Activated T-cell treated with anti-CD3 and anti-CD28 coated beads, Interleukin-2, amount 50 U/mL, for 24 hours (primary cell): Measurements from ENCODE around the gene CUL4A.
A peak's percentile ranks its signal among the peaks of the same experiment; 100 is the strongest.
"Not testable (repeated sequence)": the region's sequence is repeated elsewhere in the genome, so short reads cannot be mapped to it uniquely, and the experiment has no call there.

Experiments used
- DNase-seq: peaks from one replicate; pipeline ENCODE4 v3.0.0-alpha.2; 2020
- H3K27ac Mint-ChIP-seq: 2 replicates; pipeline ENCODE4 v1.8.0; 2020; ENCODE audit warnings: mild to moderate bottlenecking, mixed read lengths
- H3K27me3 Mint-ChIP-seq: 2 replicates; pipeline ENCODE4 v1.8.0; 2020; ENCODE audit warnings: mixed read lengths
- H3K36me3 Mint-ChIP-seq: 2 replicates; pipeline ENCODE4 v1.8.0; 2020; ENCODE audit warnings: low read depth, mixed read lengths
- H3K4me1 Mint-ChIP-seq: 2 replicates; pipeline ENCODE4 v1.8.0; 2020; ENCODE audit warnings: low read depth, mixed read lengths
- H3K4me3 Mint-ChIP-seq: 2 replicates; pipeline ENCODE4 v1.8.0; 2020; ENCODE audit warnings: mild to moderate bottlenecking, moderate library complexity, mixed read lengths
- H3K9me3 Mint-ChIP-seq: 2 replicates; pipeline ENCODE4 v1.8.0; 2020; ENCODE audit warnings: mixed read lengths

CUL4A gene

DNA sequence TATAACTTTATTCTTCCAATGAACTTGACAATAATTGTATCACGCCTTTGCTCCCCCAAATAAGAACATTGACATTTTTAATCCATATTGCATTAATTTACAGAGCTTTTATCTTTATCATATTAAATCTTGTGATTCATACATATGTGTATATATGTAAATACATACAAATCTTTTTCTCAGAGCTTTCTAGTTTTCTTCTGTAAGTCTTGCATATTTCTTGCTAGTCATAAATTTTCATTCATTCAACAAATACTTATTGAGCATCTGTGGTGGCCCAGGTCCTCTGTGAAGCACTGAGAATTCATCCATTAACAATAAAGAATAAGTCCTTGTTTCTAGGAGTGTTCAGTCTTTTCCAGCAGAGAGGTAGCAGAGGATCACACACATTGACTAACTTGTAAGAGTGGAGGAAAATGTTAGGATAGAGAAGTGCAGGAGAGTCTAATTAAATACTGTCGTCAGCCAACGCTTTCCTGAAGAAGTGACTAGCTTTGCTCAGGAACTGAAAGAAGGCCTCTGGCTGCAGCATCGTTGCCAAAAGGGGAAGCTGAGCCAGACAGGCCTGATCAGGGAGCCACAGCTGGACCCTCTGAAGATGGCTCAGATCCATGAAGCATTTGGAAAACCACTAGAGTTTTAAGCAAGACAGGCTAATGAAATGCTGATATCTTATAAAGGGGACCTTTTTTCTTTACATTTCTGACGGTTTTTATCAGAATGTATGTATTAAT is 49.1 kb downstream of the CUL4A start:
- H3K9me3 Mint-ChIP-seq: no peaks in the 10 kb centered on the region
- peaks cover 87% of the 10 kb centered on the region for H3K36me3 Mint-ChIP-seq
- no peak overlapping the region for H3K4me3 Mint-ChIP-seq
- no peaks in the 10 kb centered on the region for H3K4me1 Mint-ChIP-seq
- DNase-seq: no peak
- H3K27me3 Mint-ChIP-seq: no peaks in the 10 kb centered on the region
- H3K27ac Mint-ChIP-seq: no peak overlapping the region

DNA sequence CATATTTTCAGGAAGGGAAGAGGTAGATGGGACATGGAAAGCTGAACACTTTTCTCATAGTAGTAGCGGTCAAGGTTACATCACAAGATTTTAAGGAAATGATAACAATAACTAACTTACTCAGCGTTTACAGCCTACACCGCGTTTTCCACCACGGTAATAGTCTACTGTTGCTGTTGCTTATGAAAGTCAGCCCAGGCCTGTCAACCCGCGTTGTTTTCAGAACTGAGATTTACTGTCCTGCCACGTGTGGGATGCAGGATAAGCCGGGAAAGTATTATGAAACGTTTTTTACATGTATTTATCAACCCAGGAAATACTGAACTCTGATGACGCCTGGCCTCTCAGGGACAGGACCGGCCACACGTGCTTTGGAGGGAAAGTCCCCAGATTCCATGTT is 51.6 kb downstream of the CUL4A start:
- H3K4me1 Mint-ChIP-seq: no peaks in the 10 kb centered on the region
- H3K9me3 Mint-ChIP-seq: no peaks in the 10 kb centered on the region
- no peak overlapping the region for H3K27ac Mint-ChIP-seq
- H3K4me3 Mint-ChIP-seq: no peak overlapping the region
- DNase-seq: no peak
- peaks cover 79% of the 10 kb centered on the region for H3K36me3 Mint-ChIP-seq
- H3K27me3 Mint-ChIP-seq: no peaks in the 10 kb centered on the region

GRCh38 chr13:113263016-113263415 is 53.6 kb downstream of the CUL4A start:
- not testable (repeated sequence) for H3K4me3 Mint-ChIP-seq
- H3K36me3 Mint-ChIP-seq: peaks cover 73% of the 10 kb centered on the region

DNA sequence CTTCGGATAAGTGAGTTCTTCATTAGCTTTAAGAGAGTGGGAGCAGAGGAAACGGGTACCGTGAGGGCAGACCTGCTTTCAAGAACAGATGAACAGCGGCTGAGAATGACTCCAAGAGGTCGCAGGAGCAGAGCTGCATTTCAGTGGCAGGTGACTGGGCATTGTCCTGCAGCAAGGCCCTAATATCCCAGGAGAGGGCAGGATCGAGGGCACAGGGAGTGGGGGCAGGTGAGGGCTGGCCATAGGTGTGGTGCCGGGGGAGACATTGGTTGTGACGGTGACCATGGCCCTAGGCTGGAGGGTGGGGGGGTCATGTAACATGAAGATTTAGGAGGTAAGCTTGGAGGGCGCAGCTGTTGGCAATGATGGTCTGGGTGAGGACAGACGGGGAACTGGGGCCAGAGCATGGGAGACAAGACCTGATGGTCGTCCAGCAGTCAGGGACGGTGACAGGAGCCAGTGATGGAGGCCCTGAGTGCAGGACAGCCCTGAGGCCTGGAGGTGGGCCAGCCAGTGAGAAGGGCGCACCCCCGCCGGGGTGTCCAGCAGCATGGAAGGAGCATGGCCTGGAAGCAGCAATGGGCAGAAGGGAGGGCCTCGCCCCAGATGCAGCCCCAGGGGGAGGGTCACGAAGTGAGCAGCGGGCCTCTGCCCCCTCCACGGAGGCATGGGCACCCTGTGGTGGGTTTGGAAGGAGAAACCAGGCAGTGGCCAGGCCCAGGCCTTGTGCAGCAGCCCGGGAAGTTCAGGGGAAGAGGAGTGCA is 58.4 kb downstream of the CUL4A start:
- Mint-ChIP-seq H3K27me3 (no peaks in the 10 kb centered on the region), H3K4me1 (no peaks in the 10 kb centered on the region), H3K27ac (no peak overlapping the region), H3K9me3 (no peaks in the 10 kb centered on the region), H3K36me3 (peaks cover 37% of the 10 kb centered on the region), H3K4me3 (no peak overlapping the region)
- no peak for DNase-seq

More at GRCh38 chr13:113263016-113263415, 53.6 kb downstream of the CUL4A start:
- not testable (repeated sequence) for H3K27ac Mint-ChIP-seq, H3K27me3 Mint-ChIP-seq, H3K9me3 Mint-ChIP-seq, DNase-seq, H3K4me1 Mint-ChIP-seq

DNA sequence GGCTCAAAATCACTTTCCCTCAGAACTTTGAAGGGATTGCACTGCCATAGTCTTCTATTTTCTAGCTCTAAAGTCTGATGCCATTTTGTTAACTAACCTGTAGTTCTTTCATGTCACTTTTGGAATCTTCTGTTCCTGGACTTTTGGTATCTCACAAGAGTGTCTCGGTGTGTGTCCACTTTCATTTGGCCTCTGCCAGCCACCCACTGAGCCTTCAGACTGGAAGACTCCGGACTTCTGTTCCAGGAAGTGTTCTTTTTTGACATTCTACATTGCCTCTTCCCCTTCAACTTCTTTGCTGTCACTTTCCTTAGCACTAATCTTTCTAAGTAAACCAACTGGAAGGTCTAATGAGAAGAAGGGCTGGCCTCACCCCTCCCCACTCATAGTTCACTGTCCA is 62.6 kb downstream of the CUL4A start:
- H3K36me3 Mint-ChIP-seq: peaks cover 17% of the 10 kb centered on the region
- H3K4me1 Mint-ChIP-seq: peaks cover 5% of the 10 kb centered on the region
- no peak overlapping the region for H3K27ac Mint-ChIP-seq
- no peak for DNase-seq
- H3K27me3 Mint-ChIP-seq: peaks cover 3% of the 10 kb centered on the region
- no peak overlapping the region for H3K4me3 Mint-ChIP-seq
- H3K9me3 Mint-ChIP-seq: no peaks in the 10 kb centered on the region

GRCh38 chr13:113272701-113273181 is 63.3 kb downstream of the CUL4A start:
- DNase-seq: no peak
- Mint-ChIP-seq H3K4me1 (peaks cover 5% of the 10 kb centered on the region), H3K27me3 (peaks cover 3% of the 10 kb centered on the region), H3K9me3 (no peaks in the 10 kb centered on the region), H3K36me3 (peaks cover 12% of the 10 kb centered on the region), H3K27ac (no peak overlapping the region), H3K4me3 (no peak overlapping the region)

DNA sequence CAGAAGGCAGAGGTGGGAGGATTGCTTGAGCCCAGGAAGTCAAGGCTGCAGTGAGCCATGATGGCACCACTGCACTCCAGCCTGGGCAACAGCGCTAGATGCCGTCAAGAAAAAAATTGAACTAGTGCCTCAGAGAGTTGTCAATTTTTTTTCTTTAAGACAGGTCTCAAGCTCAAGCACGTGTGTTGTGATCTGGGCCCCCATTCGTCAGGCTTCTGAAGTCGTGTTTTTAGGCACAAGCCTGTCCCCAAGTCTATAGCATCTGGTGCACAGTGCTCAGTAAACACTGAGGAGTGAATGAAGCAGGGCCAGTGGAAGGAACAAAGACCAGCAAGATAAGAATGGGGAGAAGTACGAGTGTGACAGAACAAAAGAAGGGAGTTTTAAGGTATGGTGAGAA is 63.9 kb downstream of the CUL4A start:
- Mint-ChIP-seq H3K36me3 (peaks cover 9% of the 10 kb centered on the region), H3K9me3 (no peaks in the 10 kb centered on the region), H3K27me3 (peaks cover 3% of the 10 kb centered on the region), H3K4me1 (peaks cover 5% of the 10 kb centered on the region), H3K27ac (no peak overlapping the region), H3K4me3 (no peak overlapping the region)
- DNase-seq: no peak

- DNase-seq: no peak
- H3K27ac Mint-ChIP-seq: no peak overlapping the region
- H3K4me1 Mint-ChIP-seq: peaks cover 5% of the 10 kb centered on the region
- no peak overlapping the region for H3K4me3 Mint-ChIP-seq
- H3K27me3 Mint-ChIP-seq: peaks cover 8% of the 10 kb centered on the region
- no peaks in the 10 kb centered on the region for H3K9me3 Mint-ChIP-seq
- H3K36me3 Mint-ChIP-seq: peaks cover 8% of the 10 kb centered on the region
These were observed 64.6 kb downstream of the CUL4A start for GRCh38 chr13:113273851-113274590.

DNA sequence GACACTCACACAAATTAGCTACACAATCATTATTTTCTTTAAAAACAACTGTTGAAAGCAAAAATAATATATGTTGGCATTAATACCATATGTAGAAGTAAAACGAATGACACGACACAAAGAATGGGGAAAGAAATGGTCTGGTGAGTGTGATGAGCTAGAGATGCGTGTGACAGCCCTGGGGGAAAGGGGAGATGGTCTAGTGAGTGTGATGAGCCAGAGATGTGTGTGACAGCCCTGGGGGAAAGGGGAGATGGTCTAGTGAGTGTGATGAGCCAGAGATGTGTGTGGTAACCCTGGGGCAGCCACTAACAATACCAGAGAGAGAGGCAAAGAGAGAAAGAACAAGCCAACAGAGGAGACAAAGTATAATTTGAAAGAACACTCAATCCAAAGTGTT is 65.3 kb downstream of the CUL4A start:
- Mint-ChIP-seq H3K4me3 (no peak overlapping the region), H3K9me3 (no peaks in the 10 kb centered on the region), H3K4me1 (peaks cover 5% of the 10 kb centered on the region), H3K36me3 (peaks cover 5% of the 10 kb centered on the region), H3K27me3 (peaks cover 9% of the 10 kb centered on the region), H3K27ac (no peak overlapping the region)
- DNase-seq: no peak

- no peak overlapping the region for H3K27ac Mint-ChIP-seq
- no peak overlapping the region for H3K4me3 Mint-ChIP-seq
- peaks cover 5% of the 10 kb centered on the region for H3K36me3 Mint-ChIP-seq
- peaks cover 5% of the 10 kb centered on the region for H3K4me1 Mint-ChIP-seq
- peak; percentile 50 for DNase-seq
- H3K9me3 Mint-ChIP-seq: no peaks in the 10 kb centered on the region
- H3K27me3 Mint-ChIP-seq: peaks cover 9% of the 10 kb centered on the region
These were observed 66.0 kb downstream of the CUL4A start for GRCh38 chr13:113275387-113275786.

- H3K36me3 Mint-ChIP-seq: no peaks in the 10 kb centered on the region
- no peak overlapping the region for H3K27ac Mint-ChIP-seq
- no peaks in the 10 kb centered on the region for H3K9me3 Mint-ChIP-seq
- H3K4me1 Mint-ChIP-seq: peaks cover 4% of the 10 kb centered on the region
- no peak overlapping the region for H3K4me3 Mint-ChIP-seq
- peaks cover 9% of the 10 kb centered on the region for H3K27me3 Mint-ChIP-seq
- no peak for DNase-seq
These were observed 70.7 kb downstream of the CUL4A start for GRCh38 chr13:113280126-113280525.

DNA sequence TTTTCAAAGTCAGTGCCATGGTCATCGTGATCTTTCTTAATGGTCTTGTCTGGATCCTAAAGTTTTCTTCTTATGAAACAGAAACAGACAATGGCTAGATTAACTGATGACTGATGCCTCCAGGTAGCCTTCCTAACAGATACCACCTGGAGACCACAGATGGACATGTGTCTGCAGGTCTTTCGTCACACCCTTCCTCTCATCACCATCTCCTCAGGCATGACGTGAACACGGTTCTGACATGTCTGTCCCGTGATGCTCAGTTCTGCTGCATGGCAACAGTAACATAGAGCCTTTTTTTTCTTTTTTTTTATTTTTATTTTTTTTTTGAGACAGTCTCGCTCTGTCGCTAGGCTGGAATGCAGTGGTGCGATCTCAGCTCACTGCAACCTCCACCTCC is 74.5 kb downstream of the CUL4A start:
- Mint-ChIP-seq H3K4me3 (no peak overlapping the region), H3K36me3 (no peaks in the 10 kb centered on the region), H3K27ac (no peak overlapping the region), H3K27me3 (peaks cover 22% of the 10 kb centered on the region), H3K4me1 (no peaks in the 10 kb centered on the region), H3K9me3 (no peaks in the 10 kb centered on the region)
- no peak for DNase-seq

DNA sequence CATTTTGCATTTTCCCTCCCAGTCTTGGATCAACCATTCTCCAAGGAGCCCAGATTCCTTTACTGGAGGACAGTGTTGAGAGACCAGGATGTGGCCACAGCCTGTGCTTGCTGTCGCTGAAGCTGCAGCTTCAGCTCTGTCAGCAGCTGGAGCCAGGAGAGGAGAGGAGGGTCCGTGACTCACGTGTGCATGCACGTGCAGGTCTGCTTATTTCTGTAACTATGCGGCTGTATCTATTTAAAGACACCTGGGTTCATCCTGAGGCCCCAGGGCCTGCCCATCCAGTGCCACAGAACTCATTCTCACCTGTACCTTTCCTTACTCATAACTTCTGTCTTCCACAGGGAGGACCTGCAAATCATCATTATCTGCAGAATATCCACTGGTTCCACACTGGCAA is 79.5 kb downstream of the CUL4A start:
- Mint-ChIP-seq H3K27ac (no peak overlapping the region), H3K4me1 (peaks cover 13% of the 10 kb centered on the region), H3K4me3 (no peak overlapping the region), H3K9me3 (no peaks in the 10 kb centered on the region), H3K27me3 (peaks cover 62% of the 10 kb centered on the region), H3K36me3 (no peaks in the 10 kb centered on the region)
- no peak for DNase-seq

- Mint-ChIP-seq H3K4me1 (peaks cover 13% of the 10 kb centered on the region), H3K4me3 (peak overlapping the region; percentile 9), H3K9me3 (no peaks in the 10 kb centered on the region), H3K27me3 (peaks cover 62% of the 10 kb centered on the region), H3K27ac (no peak overlapping the region), H3K36me3 (no peaks in the 10 kb centered on the region)
- no peak for DNase-seq
These were observed 81.7 kb downstream of the CUL4A start for GRCh38 chr13:113291129-113291528.
